HG03108 (cell line): ENCODE results near the gene MRO.

ENCODE experiments used
- ATAC-seq: cut with Tn5 transposase; IDR thresholded peaks from one replicate; pipeline ENCODE4 v1.9.1; 2021; ENCODE audit warnings: moderate library complexity; ENCODE audit not compliant: unreplicated experiment

The MRO gene

GRCh38 chr18:50748243-50749229 is 71.3 kb downstream of the MRO start:
- ATAC-seq = no peak

- ATAC-seq = no peak
These were observed 72.0 kb downstream of the MRO start for GRCh38 chr18:50747849-50748242.

DNA sequence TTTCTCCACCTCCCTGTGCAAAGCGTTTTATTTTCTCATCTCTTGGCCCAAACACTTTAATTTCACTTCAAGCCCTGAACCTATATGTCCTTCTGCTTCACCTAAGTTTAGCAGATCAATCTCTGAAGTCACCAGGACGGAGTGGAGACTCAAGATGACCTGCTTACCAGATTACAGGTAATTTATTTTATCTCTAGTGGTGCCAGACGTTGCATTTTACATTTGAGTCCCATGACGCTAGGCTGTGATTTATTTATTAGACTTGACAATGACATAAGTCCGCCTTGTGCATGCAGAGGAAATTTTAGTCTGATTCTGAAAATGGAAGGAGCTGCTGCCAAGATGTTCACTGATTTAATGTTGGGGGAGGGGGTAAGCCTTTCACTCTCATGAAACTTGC is 73.9 kb downstream of the MRO start:
- ATAC-seq = no peak
